Subcutaneous adipose tissue (tissue), 4 donors: ENCODE measurements around the gene ETS2. TPM values are rescaled to one million over a fixed set of nuclear protein-coding genes. Genes with fewer than 3 reads are reported as not detected.

ENCODE experiments used
- CTCF ChIP-seq: fragments of 450-650 bp; IDR thresholded peaks from one replicate; pipeline ENCODE4 v1.5.1; 2016; ENCODE audit warnings: low read depth, mild to moderate bottlenecking, control low read depth, antibody characterized with exemption, moderate library complexity
- total RNA-seq, 4 donors: library from RNA; depleted of rRNA; stranded (reverse); fragments of >200 nt; gene quantifications; one replicate each; pipeline ENCODE4 v1.1.0, GENCODE V29; 2016

ETS2 gene
- total RNA-seq, 4 donors from 2014 or later = 53.5 to 68.7 (median 56.0) TPM

GRCh38 chr21:38814126-38815059, 8.7 kb downstream of the ETS2 start:
- no peak for TF ChIP-seq CTCF

GRCh38 chr21:38815060-38815405, 9.3 kb downstream of the ETS2 start:
- no peak for TF ChIP-seq CTCF

- no peak for TF ChIP-seq CTCF
Measured at GRCh38 chr21:38816400-38816977, 10.8 kb downstream of the ETS2 start.

GRCh38 chr21:38817371-38818324, 11.9 kb downstream of the ETS2 start:
- no peak for TF ChIP-seq CTCF

GRCh38 chr21:38818325-38818723, 12.6 kb downstream of the ETS2 start:
- TF ChIP-seq CTCF = no peak

- no peak for TF ChIP-seq CTCF
Measured at GRCh38 chr21:38819051-38819718, 13.5 kb downstream of the ETS2 start.
